ENCODE data around the gene PAX3.

- TF ChIP-seq POLR2A (IDR thresholded peaks at IDR 0.05), result no peak
- TF ChIP-seq CTCF (IDR thresholded peaks at IDR 0.05), result no peak
Observed at GRCh38 chr2:222193328-222193983, 105.3 kb downstream of the PAX3 start.

Data from breast epithelium (tissue), 3 donors.